Endometrial microvascular endothelial cells (primary cell): ENCODE data around the gene MEFV. TPM values are rescaled to one million over a fixed set of nuclear protein-coding genes. Genes with fewer than 3 reads are reported as not detected.
"Not testable (repeated sequence)": the region's sequence is repeated elsewhere in the genome, so short reads cannot be mapped to it uniquely, and the experiment has no call there.

Source experiments
- in situ Hi-C: cut with HindIII; loops from 2 replicates; pipeline ENCODE4 v1.10.0; 2017; ENCODE audit warnings: low sequenced_read_pairs, low pct_unique_long_range_greater_than_20kb; ENCODE audit errors: inconsistent ontology term
- total RNA-seq: library from RNA; depleted of rRNA; stranded (reverse); fragments of >200 nt; gene quantifications from one replicate; pipeline ENCODE4 v1.2.3, GENCODE V29; 2015; ENCODE audit errors: inconsistent ontology term

MEFV gene
- total RNA-seq, 1 donor from 2014 or later: not detected

GRCh38 chr16:3270718-3271117 is 14.3 kb upstream of the MEFV start:
- in situ Hi-C loops: not testable (repeated sequence)

DNA sequence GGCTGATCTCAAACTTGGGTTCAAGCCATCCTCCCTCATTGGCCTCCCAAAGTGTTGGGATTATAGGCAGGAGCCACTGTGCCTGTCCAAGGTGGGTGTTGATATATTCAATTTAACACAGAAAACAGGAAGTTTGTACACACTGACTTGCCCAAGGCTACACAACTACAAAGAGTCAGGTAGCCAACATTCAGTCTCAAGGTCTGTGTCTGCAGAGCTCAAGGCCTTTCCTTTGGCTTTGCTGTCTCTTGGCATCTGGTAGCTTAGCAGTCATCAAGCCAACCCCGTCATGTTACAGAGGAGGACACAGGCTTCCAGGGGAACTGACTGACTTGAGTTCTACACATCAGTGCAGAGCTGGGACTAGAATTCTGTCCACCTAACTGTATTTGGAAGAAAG is 11.9 kb upstream of the MEFV start:
- in situ Hi-C loops: no loop called here

DNA sequence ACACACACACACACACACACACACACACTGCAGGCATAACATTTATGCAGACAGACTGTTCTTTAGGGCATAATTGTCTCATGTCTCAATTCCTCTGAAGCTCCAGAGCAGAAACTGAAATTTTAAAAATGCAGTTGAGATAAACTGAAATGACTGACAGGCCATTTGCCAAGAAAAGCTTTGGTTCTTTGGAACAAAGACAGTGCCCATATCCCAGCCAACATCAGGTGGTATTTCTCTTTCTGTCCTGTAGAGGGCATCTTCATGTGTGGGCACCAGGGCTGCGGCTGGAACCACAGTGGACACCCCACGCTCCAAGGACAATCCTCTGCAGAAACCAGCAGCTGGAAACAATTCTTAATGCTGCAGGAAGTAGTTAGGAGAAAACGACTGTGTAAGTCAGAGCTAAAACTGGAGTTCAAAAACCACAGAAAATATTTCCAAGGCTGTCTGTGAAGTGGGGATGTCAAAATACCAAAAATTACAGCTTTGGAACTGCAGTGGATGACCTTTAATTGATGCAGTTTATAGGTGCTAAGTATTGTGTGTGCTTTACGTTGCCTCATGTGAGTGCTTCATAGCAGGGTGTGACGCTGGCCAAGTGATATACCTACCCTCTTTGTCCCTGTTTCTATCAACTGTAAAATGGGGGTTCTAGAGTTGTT is 10.6 kb upstream of the MEFV start:
- in situ Hi-C loops: no loop called here

GRCh38 chr16:3264137-3265036 is 8.0 kb upstream of the MEFV start:
- in situ Hi-C loops: no loop called here

DNA sequence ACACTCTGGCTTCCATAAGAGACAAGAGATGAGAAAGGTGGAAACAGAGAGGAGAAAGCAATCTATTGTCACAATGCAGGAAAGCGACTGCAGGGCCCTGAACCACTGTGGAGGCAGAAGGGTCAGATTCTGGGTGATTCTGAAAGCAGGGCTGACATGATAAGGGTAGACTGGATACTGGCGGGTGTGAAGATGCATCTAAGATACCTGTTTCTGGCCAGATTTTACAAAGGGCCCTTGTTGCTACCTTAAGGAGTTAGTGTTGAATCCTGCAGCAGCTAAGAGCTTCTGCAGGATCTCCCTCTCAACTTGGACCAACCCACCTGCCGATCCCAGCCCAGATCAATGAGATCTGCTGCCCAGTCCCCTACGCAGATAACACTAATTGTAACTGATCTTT is 6.1 kb upstream of the MEFV start:
- in situ Hi-C loops: no loop called here

- in situ Hi-C loops: no loop called here
These were observed 3.4 kb upstream of the MEFV start for GRCh38 chr16:3259836-3260235.

GRCh38 chr16:3256866-3257465 is 533 bp upstream of the MEFV start:
- in situ Hi-C loops: no loop called here

- in situ Hi-C loops: no loop called here
These were observed 2.1 kb downstream of the MEFV start for GRCh38 chr16:3254309-3254708.

DNA sequence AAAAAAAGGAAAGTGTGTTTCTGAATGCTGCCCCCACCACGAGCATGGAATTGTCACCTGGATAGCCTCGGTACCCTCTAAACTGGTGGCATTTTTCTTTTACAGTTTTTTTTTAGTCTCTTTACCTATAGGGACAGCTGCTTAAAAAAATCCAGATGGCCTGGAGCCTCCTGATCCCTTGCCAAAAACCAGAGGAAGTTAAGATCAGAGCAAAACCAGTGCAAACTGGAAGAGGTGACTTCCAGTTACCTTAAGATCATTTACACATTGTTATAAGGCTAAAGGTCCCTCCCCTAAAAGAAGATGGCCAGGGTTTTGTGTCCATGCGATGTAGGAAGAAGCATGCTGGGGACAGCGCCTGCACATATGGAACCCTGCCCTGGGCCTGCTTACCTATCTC is 3.5 kb downstream of the MEFV start:
- in situ Hi-C loops: no loop called here

DNA sequence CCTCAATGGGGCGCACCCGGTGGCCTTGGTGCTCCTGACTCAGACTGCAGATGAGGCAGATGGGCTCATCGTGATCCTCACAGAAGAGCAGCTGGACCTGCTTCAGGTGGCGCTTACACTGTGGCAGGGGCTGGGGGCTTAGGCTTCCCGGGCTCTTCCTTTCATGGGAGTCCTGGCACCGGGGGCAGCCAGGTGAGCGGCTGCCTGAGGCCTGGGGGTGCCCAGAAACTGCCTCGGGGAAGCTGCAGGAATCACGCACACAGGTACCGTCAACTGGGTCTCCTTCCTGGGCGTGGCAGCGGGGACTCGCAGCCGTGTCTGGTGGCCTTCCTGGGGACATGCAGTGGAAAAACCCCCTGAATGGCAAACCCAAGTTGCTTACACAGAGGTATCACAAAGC is 7.0 kb downstream of the MEFV start:
- in situ Hi-C loops: no loop called here

- in situ Hi-C loops: no loop called here
These were observed 7.4 kb downstream of the MEFV start for GRCh38 chr16:3249020-3249419.

- in situ Hi-C loops: no loop called here
These were observed 7.8 kb downstream of the MEFV start for GRCh38 chr16:3248596-3248995.

DNA sequence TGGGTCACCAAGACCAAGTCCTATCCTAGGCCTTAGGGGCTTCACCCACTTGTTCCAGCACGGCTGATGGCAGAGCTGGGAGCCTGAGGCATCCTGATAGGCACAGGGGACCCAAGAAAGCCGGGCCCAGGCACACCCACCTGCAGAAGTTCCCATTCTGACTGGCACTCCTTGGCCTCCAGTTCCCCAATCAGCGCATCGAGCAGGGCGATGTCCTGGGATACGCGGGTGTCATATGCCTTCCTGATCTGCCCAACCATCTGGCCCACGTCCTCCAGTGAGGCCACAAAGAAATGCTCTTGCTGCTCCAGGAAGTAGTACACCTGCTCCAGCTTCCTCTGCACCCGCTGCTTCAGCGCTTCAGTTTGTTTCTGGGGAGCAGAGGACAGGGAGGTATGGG is 9.6 kb downstream of the MEFV start:
- in situ Hi-C loops: no loop called here

DNA sequence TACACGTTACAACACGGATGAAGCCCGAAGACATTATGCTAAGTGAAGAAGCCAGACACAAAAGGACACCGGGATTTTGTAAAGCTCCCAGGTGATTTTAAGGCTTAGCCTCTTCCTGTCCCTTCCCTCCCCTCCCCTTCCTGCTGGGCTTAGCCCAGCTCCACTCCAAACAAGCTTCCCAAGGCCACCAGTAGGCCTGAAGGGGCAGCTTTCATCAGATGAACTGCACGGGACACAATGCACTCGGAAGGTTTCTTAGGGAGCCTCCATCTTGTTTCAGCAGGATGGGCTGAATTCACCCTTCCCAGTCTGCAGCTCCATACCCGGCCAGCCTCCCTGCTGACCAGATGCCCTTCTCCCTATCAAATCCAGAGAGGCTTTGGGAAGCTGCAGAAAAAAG is 10.4 kb downstream of the MEFV start:
- in situ Hi-C loops: no loop called here

DNA sequence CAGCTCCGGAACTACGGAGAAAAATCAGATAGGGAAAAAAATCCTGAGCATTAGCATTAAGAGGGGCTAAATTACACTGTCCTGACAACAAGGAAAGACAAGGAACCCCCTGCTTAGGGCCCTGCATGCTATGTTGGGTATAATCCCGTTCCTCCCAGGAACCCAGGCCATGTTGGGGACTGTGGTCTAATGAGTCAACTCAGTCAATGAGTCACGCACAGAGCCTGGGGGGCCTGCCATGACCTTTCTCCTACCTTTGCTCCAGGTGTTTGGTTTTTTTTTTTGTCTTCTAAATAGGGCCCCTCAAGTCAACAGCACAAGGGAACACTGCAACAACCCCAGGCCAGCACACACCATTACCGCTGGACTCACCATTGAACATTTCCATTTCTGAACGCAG is 12.6 kb downstream of the MEFV start:
- in situ Hi-C loops: no loop called here

DNA sequence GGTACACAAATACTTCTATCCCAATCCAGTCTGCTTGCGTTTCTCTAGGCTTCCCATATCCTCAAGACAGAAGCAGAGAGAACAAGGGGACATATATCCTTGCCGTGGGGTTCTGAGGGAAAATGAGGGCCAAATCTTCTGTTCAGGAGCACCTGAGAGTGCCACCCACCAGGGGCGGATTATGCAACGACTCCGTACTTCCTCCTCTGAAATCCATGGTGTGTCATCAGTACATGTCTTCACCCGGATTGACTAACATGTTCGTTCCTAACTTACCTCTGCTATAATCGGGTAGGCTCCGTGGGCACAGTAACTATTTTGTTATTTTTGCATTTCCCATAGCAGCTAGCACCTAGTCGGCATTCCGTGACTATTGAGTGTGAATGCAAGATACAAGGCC is 13.7 kb downstream of the MEFV start:
- in situ Hi-C loops: no loop called here

DNA sequence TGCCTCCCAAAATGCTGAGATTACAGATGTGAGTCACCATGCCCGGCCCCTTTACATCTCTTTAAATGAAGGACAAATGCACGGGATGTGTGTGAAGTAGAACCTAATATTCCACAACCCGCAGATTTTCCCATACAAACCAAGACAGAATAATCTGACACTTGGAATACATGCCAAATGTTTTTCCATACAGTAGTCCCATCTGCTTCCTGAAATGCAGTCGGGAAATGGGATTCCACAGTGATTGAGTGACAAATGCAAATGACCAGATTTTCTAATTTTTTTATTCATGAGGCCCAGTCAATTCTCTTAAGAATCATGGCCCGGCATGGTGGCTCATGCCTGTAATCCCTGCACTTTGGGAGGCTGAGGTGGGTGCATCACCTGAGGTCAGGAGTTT is 14.7 kb downstream of the MEFV start:
- in situ Hi-C loops: no loop called here

GRCh38 chr16:3235856-3236669 is 20.4 kb downstream of the MEFV start:
- in situ Hi-C loops: no loop called here

GRCh38 chr16:3234857-3235561 is 21.4 kb downstream of the MEFV start, which contains the start of gene ZNF200:
Gene ZNF200 (minus strand): TSS chr16:3235158. CDS start chr16:3233755, 1,403 bp downstream.
- in situ Hi-C loops: no loop called here
